HG03378 (cell line): ENCODE measurements around the gene PON1.

Source experiments
- ATAC-seq: cut with Tn5 transposase; IDR thresholded peaks from one replicate; pipeline ENCODE4 v1.9.1; 2021; ENCODE audit warnings: mild to moderate bottlenecking, moderate library complexity; ENCODE audit not compliant: unreplicated experiment

The PON1 gene

GRCh38 chr7:95261895-95262415 lies 62.4 kb downstream of the PON1 start:
- ATAC-seq = no peak

DNA sequence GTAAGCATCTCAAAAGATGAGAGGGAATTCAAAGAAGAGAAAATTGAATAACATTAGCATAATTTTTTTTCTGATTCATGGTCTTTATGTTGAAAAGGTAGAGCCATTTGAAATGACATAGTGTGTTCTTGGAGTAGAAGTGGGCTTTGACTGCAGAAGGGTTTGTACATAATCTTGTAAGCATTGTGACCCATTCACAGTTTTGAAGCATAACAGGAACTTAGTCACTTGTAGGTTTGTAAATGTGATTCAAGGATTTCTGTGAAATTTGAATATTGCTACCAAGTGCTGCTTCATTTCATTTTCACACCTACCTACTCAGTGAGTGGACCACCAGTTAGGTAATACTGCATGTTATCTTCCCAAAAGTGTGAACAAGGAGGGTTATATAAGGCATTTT lies 68.6 kb downstream of the PON1 start:
- no peak for ATAC-seq

- ATAC-seq = no peak
Measured at GRCh38 chr7:95253986-95254385, 70.3 kb downstream of the PON1 start.

- no peak for ATAC-seq
Measured at GRCh38 chr7:95251966-95252365, 72.4 kb downstream of the PON1 start.

- no peak for ATAC-seq
Measured at GRCh38 chr7:95250571-95250970, 73.8 kb downstream of the PON1 start.
